SK-N-SH (cell line): ENCODE results near the gene HMGXB3. TPM values are rescaled to one million over a fixed set of nuclear protein-coding genes. Genes with fewer than 3 reads are reported as not detected.

Experiments
- CTCF ChIA-PET: fragments of 300-600, 350-600 bp; formaldehyde crosslinking; extraction: SDS; loops from one replicate; lab custom pipeline; 2021; lab: Yijun Ruan, JAX
- POLR2A ChIA-PET: fragments of 350-600 bp; sonication (Branson Sonifier 250); formaldehyde crosslinking; extraction: SDS; loops from one replicate; lab custom pipeline; 2020; ENCODE audit warnings: antibody characterized with exemption, inconsistent platforms; lab: Yijun Ruan, JAX
- DNase-seq: peaks from one replicate; pipeline ENCODE4 v3.0.0; 2012
- H2AFZ ChIP-seq: fragments of 200-600 bp; sonication (generic); 2 replicates; pipeline ENCODE4 v1.8.1; 2016; ENCODE audit warnings: antibody characterized with exemption, mild to moderate bottlenecking, low read depth
- H3F3A ChIP-seq: fragments of 200-600 bp; sonication (generic); replicated peaks from 2 replicates; pipeline ENCODE3; 2016; ENCODE audit warnings: antibody characterized with exemption, mild to moderate bottlenecking; ENCODE audit not compliant: insufficient read depth
- H3K27ac ChIP-seq, 2 experiments: fragments of 200-500 bp in 1 of 2; fragments of 200-600 bp in 1 of 2; sonication (Bioruptor generic) in 1 of 2; sonication (generic), shearing (Covaris generic) in 1 of 2; 2 replicates each; pipeline versions ENCODE4 v1.5.1 to v1.6.1; 2014 to 2016; ENCODE audit warnings: low read depth in 2 of 2, inconsistent platforms in 1 of 2, low read length in 1 of 2, mild to moderate bottlenecking in 1 of 2, mixed read lengths in 1 of 2
- H3K27me3 ChIP-seq: fragments of 200-600 bp; sonication (generic), shearing (Covaris generic); 2 replicates; pipeline ENCODE4 v1.6.1; 2016; ENCODE audit warnings: mixed run types; ENCODE audit not compliant: insufficient read depth
- H3K36me3 ChIP-seq, 2 experiments: fragments of 200-500 bp in 1 of 2; fragments of 200-600 bp in 1 of 2; sonication (Bioruptor generic) in 1 of 2; sonication (generic) in 1 of 2; replicated peaks in 1 of 2; 2 replicates each; pipeline versions ENCODE3 to v1.5.1; 2014 to 2016; ENCODE audit warnings: low read length in 1 of 2, mild to moderate bottlenecking in 1 of 2; ENCODE audit not compliant: insufficient read depth in 2 of 2, control insufficient read depth in 1 of 2
- H3K4me1 ChIP-seq, 2 experiments: fragments of 200-500 bp in 1 of 2; fragments of 200-600 bp in 1 of 2; sonication (Bioruptor generic) in 1 of 2; sonication (generic), shearing (Covaris generic) in 1 of 2; 2 replicates each; pipeline versions ENCODE4 v1.5.1 to v1.6.1; 2014 to 2016; ENCODE audit warnings: low read depth in 1 of 2, low read length in 1 of 2, mixed run types in 1 of 2; ENCODE audit not compliant: insufficient read depth in 2 of 2, control insufficient read depth in 1 of 2
- H3K4me2 ChIP-seq: fragments of 200-600 bp; sonication (generic), shearing (Covaris generic); 2 replicates; pipeline ENCODE4 v1.6.1; 2017; ENCODE audit warnings: mixed run types
- H3K4me3 ChIP-seq, 2 experiments: fragments of 200-500 bp in 1 of 2; fragments of 200-600 bp in 1 of 2; sonication (Bioruptor generic) in 1 of 2; sonication (generic), shearing (Covaris generic) in 1 of 2; 2 replicates each; pipeline versions ENCODE4 v1.5.1 to v1.8.1; 2014 to 2016; ENCODE audit warnings: low read depth in 2 of 2, inconsistent platforms in 1 of 2, low read length in 1 of 2, mild to moderate bottlenecking in 1 of 2, mixed read lengths in 1 of 2, moderate library complexity in 1 of 2
- H3K79me2 ChIP-seq: fragments of 200-600 bp; sonication (generic); 2 replicates; pipeline ENCODE4 v1.8.1; 2017; ENCODE audit warnings: mild to moderate bottlenecking; ENCODE audit not compliant: insufficient read depth
- H3K9ac ChIP-seq: fragments of 200-600 bp; sonication (generic); 2 replicates; pipeline ENCODE4 v1.6.1; 2017; ENCODE audit warnings: mixed run types
- H3K9me2 ChIP-seq: fragments of 200-600 bp; sonication (generic); 2 replicates; pipeline ENCODE4 v1.6.1; 2017; ENCODE audit warnings: mixed run types
- H3K9me3 ChIP-seq: fragments of 200-600 bp; sonication (generic); 2 replicates; pipeline ENCODE4 v1.6.1; 2017; ENCODE audit warnings: mixed run types, mild to moderate bottlenecking, moderate library complexity
- H4K20me1 ChIP-seq: fragments of 200-600 bp; sonication (generic); 2 replicates; pipeline ENCODE4 v1.6.1; 2017; ENCODE audit warnings: mild to moderate bottlenecking, mixed run types; ENCODE audit not compliant: insufficient read depth
- ELF1 ChIP-seq: IDR thresholded peaks from 2 replicates; pipeline ENCODE4 v1.4.0; 2012
- FOXJ3 ChIP-seq: sonication (generic); formaldehyde crosslinking; IDR thresholded peaks from 2 replicates; pipeline ENCODE4 v1.5.1; 2020; ENCODE audit warnings: mild to moderate bottlenecking, missing genetic modification reagents
- FOXM1 ChIP-seq: IDR thresholded peaks from 2 replicates; pipeline ENCODE4 v1.4.0; 2012; ENCODE audit warnings: low read depth, mild to moderate bottlenecking
- JUND ChIP-seq: IDR thresholded peaks from 2 replicates; pipeline ENCODE4 v1.4.0; 2012
- MEF2A ChIP-seq: IDR thresholded peaks from 2 replicates; pipeline ENCODE4 v1.4.0; 2012; ENCODE audit warnings: low read depth, borderline replicate concordance
- NFIC ChIP-seq: IDR thresholded peaks from 2 replicates; pipeline ENCODE4 v1.4.0; 2012; ENCODE audit warnings: borderline replicate concordance
- POLR2AphosphoS5 ChIP-seq: IDR thresholded peaks from 2 replicates; pipeline ENCODE4 v1.6.1; 2012; ENCODE audit warnings: low read depth, low read length
- RXRA ChIP-seq: IDR thresholded peaks from 2 replicates; pipeline ENCODE4 v1.4.0; 2012; ENCODE audit warnings: low read depth, mild to moderate bottlenecking, borderline replicate concordance
- TAF1 ChIP-seq: IDR thresholded peaks from 2 replicates; pipeline ENCODE4 v1.6.1; 2012; ENCODE audit warnings: low read depth, mild to moderate bottlenecking, low read length, moderate library complexity, borderline replicate concordance
- TCF12 ChIP-seq: IDR thresholded peaks from 2 replicates; pipeline ENCODE4 v1.4.0; 2012
- TEAD4 ChIP-seq: IDR thresholded peaks from 2 replicates; pipeline ENCODE4 v1.4.0; 2012; ENCODE audit warnings: mild to moderate bottlenecking, borderline replicate concordance; ENCODE audit not compliant: insufficient read depth
- WGBS: methylation state at CpG from one replicate; pipeline ENCODE4 v1.1.6; 2017; ENCODE audit warnings: low lambda C conversion rate; 5-methylcytosine and 5-hydroxymethylcytosine counted together
- polyA plus RNA-seq, 3 experiments: library from polyadenylated mRNA; depleted of rRNA; stranded (reverse); fragments of >200 nt; gene quantifications; 2 replicates each; pipeline ENCODE4 v1.2.3, GENCODE V29; 2012
- TF ChIP-seq, protein P1 (sequence below): IDR thresholded peaks from 2 replicates; pipeline ENCODE4 v1.6.1; 2012; ENCODE audit warnings: mild to moderate bottlenecking, low read depth, low read length, moderate library complexity
- TF ChIP-seq, protein P2 (sequence below): IDR thresholded peaks from 2 replicates; pipeline ENCODE4 v1.4.0; 2012; ENCODE audit warnings: low read depth

The HMGXB3 gene
- polyA plus RNA-seq, 1 of the 3 experiments (the other 2 are of a cell fraction): 28.8 TPM

DNA sequence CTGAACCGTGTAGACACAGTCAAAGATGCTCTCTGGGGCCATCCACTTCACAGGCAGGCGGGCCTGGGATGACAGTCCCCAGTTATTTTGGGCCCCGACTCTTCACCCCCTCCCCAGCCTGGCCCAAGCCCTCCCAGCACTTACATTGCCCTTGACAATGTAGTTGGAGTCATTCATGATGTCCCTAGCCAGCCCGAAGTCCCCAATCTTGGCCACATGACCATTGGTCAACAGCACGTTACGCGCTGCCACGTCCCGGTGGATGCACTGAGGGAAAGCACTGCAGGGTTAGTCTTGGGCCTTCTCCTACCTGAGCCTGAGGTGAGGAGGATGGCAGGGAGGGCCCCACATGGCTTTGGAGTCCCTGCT, 55.5 kb downstream of the HMGXB3 start:
- Histone ChIP-seq H3K9me2 (no peaks in the 10 kb centered on the region), H3F3A (peaks cover 6% of the 10 kb centered on the region), H3K79me2 (no peaks in the 10 kb centered on the region), H3K4me2 (no peak overlapping the region), H3K27ac (no peak overlapping the region), H3K36me3 (peaks cover 20 to 44% of the 10 kb centered on the region in 2 experiments), H3K27me3 (no peaks in the 10 kb centered on the region), H3K9me3 (no peaks in the 10 kb centered on the region), H2AFZ (no peak overlapping the region), H3K4me1 (peaks cover 4 to 21% of the 10 kb centered on the region in 2 experiments; a peak in 3 of 4 replicates), H3K4me3 (no peak overlapping the region), H4K20me1 (no peaks in the 10 kb centered on the region), H3K9ac (no peak overlapping the region)
- POLR2A ChIA-PET: no interaction called here
- TF ChIP-seq FOXJ3 (CRISPR knock-in tag) (no peak), NFIC (no peak), MEF2A (no peak), RXRA (no peak), TCF12 (no peak), JUND (no peak), TEAD4 (no peak), TAF1 (no peak), FOXM1 (no peak)
- TF ChIP-seq, protein P1, sequence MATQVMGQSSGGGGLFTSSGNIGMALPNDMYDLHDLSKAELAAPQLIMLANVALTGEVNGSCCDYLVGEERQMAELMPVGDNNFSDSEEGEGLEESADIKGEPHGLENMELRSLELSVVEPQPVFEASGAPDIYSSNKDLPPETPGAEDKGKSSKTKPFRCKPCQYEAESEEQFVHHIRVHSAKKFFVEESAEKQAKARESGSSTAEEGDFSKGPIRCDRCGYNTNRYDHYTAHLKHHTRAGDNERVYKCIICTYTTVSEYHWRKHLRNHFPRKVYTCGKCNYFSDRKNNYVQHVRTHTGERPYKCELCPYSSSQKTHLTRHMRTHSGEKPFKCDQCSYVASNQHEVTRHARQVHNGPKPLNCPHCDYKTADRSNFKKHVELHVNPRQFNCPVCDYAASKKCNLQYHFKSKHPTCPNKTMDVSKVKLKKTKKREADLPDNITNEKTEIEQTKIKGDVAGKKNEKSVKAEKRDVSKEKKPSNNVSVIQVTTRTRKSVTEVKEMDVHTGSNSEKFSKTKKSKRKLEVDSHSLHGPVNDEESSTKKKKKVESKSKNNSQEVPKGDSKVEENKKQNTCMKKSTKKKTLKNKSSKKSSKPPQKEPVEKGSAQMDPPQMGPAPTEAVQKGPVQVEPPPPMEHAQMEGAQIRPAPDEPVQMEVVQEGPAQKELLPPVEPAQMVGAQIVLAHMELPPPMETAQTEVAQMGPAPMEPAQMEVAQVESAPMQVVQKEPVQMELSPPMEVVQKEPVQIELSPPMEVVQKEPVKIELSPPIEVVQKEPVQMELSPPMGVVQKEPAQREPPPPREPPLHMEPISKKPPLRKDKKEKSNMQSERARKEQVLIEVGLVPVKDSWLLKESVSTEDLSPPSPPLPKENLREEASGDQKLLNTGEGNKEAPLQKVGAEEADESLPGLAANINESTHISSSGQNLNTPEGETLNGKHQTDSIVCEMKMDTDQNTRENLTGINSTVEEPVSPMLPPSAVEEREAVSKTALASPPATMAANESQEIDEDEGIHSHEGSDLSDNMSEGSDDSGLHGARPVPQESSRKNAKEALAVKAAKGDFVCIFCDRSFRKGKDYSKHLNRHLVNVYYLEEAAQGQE: no peak
- TF ChIP-seq, protein P2, sequence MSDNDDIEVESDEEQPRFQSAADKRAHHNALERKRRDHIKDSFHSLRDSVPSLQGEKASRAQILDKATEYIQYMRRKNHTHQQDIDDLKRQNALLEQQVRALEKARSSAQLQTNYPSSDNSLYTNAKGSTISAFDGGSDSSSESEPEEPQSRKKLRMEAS: no peak
- CTCF ChIA-PET: no interaction called here
- no peak for DNase-seq
- 95% methylated on average over 9 of the region's 9 CpGs for WGBS

GRCh38 chr5:150057052-150057451, 56.5 kb downstream of the HMGXB3 start:
- Histone ChIP-seq H4K20me1 (no peaks in the 10 kb centered on the region), H3K4me3 (no peak overlapping the region), H3K9me2 (no peaks in the 10 kb centered on the region), H2AFZ (no peak overlapping the region), H3K4me1 (peaks cover 4 to 21% of the 10 kb centered on the region in 2 experiments; a peak in 3 of 4 replicates), H3K27ac (no peak overlapping the region), H3K9me3 (no peaks in the 10 kb centered on the region), H3K4me2 (no peak overlapping the region), H3K27me3 (no peaks in the 10 kb centered on the region), H3K79me2 (no peaks in the 10 kb centered on the region), H3K36me3 (peaks cover 12 to 34% of the 10 kb centered on the region in 2 experiments), H3K9ac (no peak overlapping the region), H3F3A (peaks cover 6% of the 10 kb centered on the region)
- DNase-seq: peak; percentile 10
- ChIA-PET CTCF (interaction anchor here (1.0 kb wide), 1 partner anchor 9 kb away, joined by 3 read pairs; no protein-coding TSS in a partner anchor), POLR2A (no interaction called here)
- 89% methylated on average over 8 of the region's 8 CpGs for whole genome bisulfite sequencing
- 0 out of 2 replicates have a peak, but pooled peaks have one; percentile 8 for TF ChIP-seq POLR2AphosphoS5
- TF ChIP-seq ELF1: no peak
